Stimulated activated CD4-positive, alpha-beta T cell treated with anti-CD3 and anti-CD28 coated beads, Interleukin-2, amount 100 ng/mL, for 4 hours (primary cell): ENCODE data around the gene GALNT14.

Source experiments
- DNase-seq: peaks from one replicate; pipeline ENCODE4 v3.0.0-alpha.2; 2020; ENCODE audit warnings: low read depth

Gene GALNT14

GRCh38 chr2:30974092-30974491 is 164.1 kb downstream of the GALNT14 start:
- no peak for DNase-seq

GRCh38 chr2:30971231-30972025 is 166.8 kb downstream of the GALNT14 start:
- no peak for DNase-seq

DNA sequence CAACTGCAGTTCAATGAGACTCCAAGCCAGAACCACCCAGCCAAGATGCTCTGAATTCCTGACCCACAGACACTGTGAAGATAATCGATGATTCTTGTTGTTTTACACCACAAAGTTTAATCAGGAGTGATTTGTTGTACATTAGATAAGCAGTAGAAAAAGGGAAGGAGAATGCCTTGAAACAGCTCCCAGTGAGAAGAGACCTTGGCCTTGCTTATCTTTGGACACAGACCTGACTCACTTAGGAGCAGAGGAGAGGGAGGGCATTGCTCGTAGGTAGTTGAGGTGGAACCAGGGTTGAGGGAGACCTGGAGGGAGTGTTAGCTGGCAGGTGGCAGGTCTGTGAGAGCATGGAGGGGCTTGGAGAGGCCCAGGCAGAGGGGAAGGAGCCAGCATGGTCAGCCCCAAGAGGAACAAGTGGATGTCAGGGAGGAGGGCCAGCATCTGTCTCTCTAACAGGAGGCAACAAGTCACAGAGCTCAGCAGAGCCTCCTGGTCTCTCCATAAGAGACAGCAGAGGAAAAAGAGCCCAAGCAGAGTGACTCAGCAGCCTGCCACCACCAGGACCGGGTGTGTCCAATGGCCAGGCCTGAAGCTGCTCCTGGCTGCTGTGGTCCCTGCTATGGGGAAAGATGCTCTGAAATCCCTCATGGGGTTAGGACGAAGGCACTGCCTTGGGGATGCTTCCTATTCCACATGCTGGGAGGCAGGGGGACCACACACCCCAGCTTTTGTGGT is 169.4 kb downstream of the GALNT14 start:
- no peak for DNase-seq

DNA sequence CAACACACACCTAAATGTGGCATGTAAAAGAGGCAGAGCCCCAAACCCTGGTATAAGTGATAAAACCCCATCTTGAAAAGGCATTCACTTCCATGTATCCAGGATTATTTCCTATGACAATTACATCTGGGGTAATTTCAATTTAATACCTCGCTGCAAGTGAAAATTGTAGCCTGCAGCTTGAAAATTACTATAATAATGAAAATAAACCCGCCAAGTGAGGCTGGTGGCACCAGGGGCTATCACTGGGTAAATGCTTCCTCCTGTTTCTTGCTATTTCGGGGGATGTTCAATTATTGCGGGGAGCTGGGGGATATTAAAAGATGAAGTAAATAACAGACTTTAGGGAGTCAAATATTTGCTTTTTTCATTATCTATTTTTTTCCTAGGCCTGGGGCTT is 171.5 kb downstream of the GALNT14 start:
- DNase-seq = no peak

GRCh38 chr2:30965022-30965531 is 173.2 kb downstream of the GALNT14 start:
- DNase-seq = no peak

DNA sequence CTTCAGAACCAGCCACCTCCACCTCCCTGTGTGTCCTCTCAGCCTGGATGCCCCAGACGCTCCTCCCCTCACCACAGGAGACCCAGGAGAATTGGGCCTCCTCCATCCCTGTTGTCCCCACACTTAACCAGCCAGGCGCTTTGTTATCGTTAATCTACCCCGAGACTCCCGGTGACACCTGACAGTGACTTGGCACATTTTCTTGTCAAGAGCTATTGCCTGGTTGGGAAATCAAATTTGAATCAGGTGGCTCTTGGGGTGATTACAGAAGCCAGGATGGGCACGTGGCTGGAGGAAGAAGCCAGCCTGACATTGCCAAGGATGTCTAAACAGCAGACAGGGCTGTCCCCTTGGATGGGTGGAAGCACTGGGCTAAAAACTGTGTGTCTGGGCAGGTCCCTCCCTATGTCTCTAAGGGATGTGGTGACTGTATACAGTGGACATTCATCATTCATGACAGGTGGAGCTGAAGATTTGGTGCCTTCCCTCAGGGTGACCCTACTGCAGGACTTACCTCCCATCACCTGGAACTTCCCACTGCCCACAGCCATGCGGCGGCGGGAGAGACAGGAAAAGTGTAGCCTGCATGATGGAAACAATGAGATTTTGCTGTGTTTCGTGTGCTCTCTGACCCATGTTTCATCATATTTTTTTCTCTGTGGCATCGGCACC is 173.8 kb downstream of the GALNT14 start:
- no peak for DNase-seq

DNA sequence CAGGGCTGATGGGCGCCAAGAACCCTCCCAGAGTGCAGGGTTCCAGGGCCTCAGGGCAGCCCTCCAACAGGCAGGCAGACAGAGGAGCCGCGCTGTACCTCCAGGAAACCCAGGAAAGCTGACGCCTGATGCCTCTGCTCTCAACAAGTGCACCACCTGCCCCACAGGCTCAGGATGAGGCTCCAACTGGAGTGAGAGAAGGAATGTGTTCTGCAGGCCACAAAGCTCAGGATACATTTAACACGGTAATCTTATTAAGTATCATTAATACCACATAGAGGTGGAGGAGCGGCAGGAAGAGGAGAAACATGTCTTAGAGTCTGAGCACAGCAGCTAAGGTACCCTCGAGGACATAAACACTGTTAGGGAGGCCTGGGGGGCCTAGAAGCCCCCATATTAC is 175.1 kb downstream of the GALNT14 start:
- no peak for DNase-seq

DNA sequence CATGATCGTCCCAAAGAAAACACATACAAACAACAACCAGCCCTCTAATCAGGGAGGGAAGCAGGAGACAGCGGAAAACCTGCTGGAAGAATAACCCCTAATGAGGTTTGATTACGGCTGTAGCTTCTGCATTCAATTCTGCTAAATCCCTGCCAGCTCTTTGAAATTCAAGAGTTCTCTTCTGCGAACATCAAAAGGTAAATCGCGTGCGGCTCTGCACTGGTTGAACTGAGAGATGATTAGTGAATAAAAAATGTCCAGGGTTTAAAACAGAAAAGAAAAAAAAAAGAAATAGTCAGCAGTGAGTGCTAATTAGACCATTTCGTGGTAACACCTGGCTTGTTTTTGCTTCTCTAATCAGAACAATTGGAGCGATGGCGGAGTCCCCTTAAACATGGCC is 178.0 kb downstream of the GALNT14 start:
- DNase-seq = no peak

GRCh38 chr2:30959653-30960052 is 178.6 kb downstream of the GALNT14 start:
- no peak for DNase-seq

- no peak for DNase-seq
Observed at GRCh38 chr2:30958918-30959265, 179.3 kb downstream of the GALNT14 start.

DNA sequence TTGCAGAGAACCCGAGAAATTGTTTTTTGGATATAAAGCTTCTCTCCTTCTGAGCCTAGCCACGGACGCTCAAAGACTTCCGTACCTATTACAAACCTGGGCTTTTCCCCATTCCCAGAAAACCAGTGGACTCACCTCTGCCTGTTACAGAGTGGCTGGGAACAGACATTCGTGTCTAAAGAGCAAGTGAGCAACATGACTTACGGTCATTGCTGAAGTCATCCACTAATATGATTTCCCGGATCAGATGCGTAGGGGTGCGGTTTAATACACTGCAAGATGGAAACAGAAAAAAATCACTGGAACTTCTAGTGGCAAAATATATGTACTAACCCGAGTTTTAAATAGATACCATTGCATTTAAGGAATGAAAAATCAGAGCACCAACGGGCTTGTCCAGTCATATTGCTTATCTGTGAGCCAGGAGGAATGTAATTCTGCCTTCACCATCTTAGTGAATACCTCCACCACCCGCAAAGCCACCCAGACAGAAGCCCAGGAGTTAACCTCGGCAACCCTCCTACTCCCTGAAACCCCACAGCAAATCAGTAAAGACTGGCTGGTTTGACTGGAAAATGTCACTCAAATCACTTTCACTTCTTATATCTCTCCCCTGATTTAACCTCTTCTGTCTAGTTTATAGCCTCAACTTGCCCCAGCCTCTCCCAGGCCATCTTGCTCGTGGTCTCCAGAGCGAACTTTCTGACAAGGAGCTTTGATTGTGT is 179.9 kb downstream of the GALNT14 start:
- DNase-seq = no peak

- DNase-seq = no peak
Observed at GRCh38 chr2:30957591-30957990, 180.6 kb downstream of the GALNT14 start.

DNA sequence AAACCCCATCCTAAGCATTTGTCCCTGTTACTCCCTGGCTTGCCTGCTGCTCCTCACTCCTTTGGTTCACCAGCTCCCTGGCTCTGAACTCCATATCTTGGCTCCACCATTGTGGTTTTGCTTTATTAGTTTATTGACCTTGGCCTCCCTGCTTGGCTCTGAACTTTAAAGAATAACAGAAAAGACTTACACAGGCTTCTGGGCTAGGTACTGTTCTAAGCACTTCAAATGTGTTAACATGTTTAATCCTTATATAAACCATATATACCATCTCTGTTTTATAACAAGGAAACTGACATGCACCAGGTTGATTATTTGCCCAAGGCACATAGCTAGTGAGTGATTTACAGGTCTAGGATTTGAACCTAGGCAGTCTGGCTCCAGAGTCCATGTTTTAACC is 181.2 kb downstream of the GALNT14 start:
- DNase-seq = no peak

- DNase-seq = no peak
Observed at GRCh38 chr2:30955516-30956132, 182.6 kb downstream of the GALNT14 start.

DNA sequence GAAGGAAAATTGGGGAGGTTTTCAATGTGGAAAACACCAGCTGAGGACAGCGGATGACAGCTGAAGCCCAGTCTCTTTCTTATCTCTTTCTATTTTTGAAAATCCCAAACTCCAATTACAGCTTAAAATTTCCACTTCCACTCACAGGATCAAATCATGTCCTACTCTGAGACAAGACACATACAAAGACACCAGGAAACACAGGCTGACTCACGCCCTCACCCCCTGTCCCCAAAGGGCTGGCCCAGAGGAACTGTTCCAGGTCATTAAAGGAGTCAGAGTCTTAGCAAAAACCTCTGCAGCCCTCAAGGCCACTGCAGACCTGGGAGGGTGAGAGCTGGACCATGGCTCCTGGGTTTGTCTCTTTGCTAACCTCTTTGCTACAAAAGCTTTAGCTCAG is 187.9 kb downstream of the GALNT14 start:
- DNase-seq = no peak

DNA sequence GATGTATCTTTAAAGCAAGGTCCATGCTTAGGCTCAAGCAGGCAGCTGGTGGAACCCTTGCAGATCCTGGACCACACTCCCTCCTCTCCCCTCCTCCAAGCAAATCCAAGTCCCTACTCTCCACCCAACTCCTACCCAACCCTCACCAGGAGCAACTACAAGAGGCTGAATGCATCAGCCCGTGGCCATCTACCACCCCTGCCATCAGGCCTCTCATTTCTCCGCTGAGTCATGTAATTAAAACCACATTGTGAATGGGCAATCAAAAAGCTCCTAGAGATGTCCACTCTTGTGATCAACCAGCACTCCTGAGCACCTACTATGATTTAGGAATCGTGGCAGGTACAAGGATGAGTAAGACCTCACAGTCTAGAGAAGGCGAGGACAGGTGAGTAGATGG is 188.8 kb downstream of the GALNT14 start:
- no peak for DNase-seq

DNA sequence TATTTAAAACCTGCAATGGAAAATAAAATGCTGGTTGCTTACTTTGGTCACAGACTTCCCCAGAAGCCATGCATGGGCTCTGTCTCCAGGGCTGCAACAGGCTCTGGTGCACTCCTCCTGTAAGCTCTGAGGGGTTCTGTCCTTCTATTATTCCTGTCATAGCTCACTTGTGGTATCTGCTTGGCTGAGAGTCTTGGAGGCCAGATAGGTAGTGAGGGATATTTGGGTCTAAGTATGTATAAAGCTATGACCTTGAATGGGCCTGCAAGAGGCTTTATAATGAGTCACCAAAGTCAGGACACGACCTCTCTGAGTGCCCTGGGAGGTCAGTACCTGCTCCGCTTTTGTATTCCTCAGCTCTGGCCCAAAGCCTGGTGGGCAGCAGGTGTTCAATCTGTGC is 189.4 kb downstream of the GALNT14 start:
- no peak for DNase-seq

DNA sequence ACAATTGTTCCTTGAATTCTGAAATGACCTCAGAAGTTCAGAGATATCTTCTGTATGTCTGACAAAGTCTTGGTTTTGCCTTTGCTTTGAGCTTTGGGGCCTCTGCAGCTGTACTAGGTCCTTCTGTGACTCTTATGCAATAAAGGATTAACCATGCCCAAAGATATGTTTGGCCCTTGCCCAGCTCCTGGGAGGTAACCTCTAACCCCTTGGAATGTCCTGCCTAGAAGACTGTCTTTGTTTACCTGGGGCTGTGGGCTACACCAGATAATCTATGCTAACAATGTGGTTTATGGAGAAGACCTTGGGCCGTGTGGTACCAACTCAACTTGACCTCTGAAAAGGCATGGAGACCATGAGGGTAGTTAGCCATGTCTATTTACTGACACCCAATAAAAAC is 190.1 kb downstream of the GALNT14 start:
- no peak for DNase-seq

DNA sequence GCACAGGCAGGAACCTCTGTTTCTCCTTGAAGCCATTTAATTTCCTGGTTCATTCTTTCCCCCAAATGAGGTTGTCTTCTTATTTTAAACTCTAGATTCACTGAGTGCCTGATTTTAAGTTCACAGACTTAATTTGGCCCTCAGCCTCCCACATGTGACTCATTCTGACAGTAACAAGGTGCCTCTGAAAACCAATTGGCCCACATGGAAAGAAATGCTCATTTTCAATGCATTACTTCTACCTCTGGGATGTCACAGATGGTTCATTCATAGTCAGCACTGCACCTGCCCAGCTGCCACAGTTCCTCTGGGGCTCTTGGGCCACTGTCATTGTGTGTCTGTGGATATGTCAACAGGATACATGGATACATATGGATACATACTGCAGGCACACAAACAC is 190.6 kb downstream of the GALNT14 start:
- DNase-seq = no peak

GRCh38 chr2:30942419-30942818 is 195.8 kb downstream of the GALNT14 start:
- no peak for DNase-seq

DNA sequence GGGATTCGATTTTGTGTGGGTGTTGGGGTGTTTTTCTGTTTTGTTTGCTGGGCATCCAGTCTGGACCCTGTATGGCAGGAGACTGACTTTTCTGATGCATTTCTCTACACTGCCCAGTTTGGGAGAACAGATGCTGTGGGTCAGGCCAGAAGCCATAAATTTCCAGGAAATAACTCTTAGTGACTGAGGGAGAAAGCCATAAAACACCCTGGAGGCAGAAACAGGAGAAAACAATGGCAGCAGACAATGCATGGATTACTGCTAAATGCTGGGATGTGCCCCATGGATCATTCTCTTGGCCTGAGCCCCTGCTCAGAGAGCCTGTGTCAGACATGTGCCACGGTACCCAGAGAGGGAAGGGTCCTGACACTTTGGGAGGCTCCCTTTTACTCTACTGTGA is 197.4 kb downstream of the GALNT14 start:
- DNase-seq = no peak

DNA sequence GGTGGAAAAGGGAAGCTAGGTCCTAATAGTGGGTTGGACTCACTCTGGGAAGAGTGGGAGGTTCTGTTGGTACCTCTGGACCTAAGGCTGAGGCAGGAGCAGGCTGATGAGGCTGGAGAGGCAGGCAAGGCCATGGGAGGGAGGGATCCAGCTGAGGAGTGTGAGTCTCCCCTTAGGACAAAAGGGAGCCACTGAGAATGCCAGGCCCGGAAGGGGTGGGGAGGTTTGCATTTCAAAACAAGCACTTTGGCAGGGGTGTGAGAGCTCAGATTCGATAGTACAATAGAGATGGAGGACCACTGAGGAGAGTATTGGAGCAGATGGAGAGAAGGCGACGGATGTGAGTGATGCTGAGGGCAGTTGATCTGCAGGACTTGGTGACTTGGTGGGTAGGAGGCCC is 198.9 kb downstream of the GALNT14 start:
- no peak for DNase-seq
